OCI-LY7 (cell line): Measurements from ENCODE around the gene PIAS4.

Experiments used
- EZH2phosphoT487 ChIP-seq: fragments of 200-600 bp; sonication (generic); IDR thresholded peaks from 2 replicates; pipeline ENCODE4 v1.6.1; 2018; ENCODE audit warnings: low read depth, borderline replicate concordance, mild to moderate bottlenecking, mixed run types, antibody characterized with exemption, low read length, moderate library complexity, mixed read lengths
- TF ChIP-seq, protein P1 (sequence below): fragments of 200-600 bp; sonication (generic); conservative IDR thresholded peaks from 2 replicates; pipeline ENCODE4 v1.5.1; 2014; ENCODE audit warnings: mild to moderate bottlenecking, antibody characterized with exemption, low read length, moderate library complexity, mixed read lengths

GRCh38 chr19:4027146-4027545 is 19.6 kb downstream of the PIAS4 start:
- TF ChIP-seq, protein P1, sequence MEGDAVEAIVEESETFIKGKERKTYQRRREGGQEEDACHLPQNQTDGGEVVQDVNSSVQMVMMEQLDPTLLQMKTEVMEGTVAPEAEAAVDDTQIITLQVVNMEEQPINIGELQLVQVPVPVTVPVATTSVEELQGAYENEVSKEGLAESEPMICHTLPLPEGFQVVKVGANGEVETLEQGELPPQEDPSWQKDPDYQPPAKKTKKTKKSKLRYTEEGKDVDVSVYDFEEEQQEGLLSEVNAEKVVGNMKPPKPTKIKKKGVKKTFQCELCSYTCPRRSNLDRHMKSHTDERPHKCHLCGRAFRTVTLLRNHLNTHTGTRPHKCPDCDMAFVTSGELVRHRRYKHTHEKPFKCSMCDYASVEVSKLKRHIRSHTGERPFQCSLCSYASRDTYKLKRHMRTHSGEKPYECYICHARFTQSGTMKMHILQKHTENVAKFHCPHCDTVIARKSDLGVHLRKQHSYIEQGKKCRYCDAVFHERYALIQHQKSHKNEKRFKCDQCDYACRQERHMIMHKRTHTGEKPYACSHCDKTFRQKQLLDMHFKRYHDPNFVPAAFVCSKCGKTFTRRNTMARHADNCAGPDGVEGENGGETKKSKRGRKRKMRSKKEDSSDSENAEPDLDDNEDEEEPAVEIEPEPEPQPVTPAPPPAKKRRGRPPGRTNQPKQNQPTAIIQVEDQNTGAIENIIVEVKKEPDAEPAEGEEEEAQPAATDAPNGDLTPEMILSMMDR, result no peak
- no peak for TF ChIP-seq EZH2phosphoT487
